DND-41 (cell line): ENCODE measurements around the gene BCL6.
A peak's percentile ranks its signal among the peaks of the same experiment; 100 is the strongest.

ENCODE experiments used
- CTCF ChIP-seq: IDR thresholded peaks from 2 replicates; pipeline ENCODE4 v1.5.1; 2012; ENCODE audit warnings: borderline replicate concordance, low read length, moderate library complexity, mild to moderate bottlenecking; ENCODE audit not compliant: poor library complexity, severe bottlenecking; ENCODE audit errors: extremely low read depth
- EZH2 ChIP-seq: IDR thresholded peaks from 3 replicates; pipeline ENCODE4 v1.6.1; 2012; ENCODE audit warnings: borderline replicate concordance, low read depth, mild to moderate bottlenecking, moderate library complexity, low read length, inconsistent platforms; ENCODE audit not compliant: severe bottlenecking

- TF ChIP-seq CTCF (peak; percentile 66), EZH2 (no peak)
Observed at GRCh38 chr3:187678726-187679268, 66.5 kb downstream of the BCL6 start.
